ENCODE measurements around the gene CCL28. TPM values are rescaled to one million over a fixed set of nuclear protein-coding genes. Genes with fewer than 3 reads are reported as not detected.
"Not testable (repeated sequence)": the region's sequence is repeated elsewhere in the genome, so short reads cannot be mapped to it uniquely, and the experiment has no call there.

CCL28 gene
- total RNA-seq, 4 donors from 2014 or later: 21.5 to 44.7 (median 32.7) TPM

DNA sequence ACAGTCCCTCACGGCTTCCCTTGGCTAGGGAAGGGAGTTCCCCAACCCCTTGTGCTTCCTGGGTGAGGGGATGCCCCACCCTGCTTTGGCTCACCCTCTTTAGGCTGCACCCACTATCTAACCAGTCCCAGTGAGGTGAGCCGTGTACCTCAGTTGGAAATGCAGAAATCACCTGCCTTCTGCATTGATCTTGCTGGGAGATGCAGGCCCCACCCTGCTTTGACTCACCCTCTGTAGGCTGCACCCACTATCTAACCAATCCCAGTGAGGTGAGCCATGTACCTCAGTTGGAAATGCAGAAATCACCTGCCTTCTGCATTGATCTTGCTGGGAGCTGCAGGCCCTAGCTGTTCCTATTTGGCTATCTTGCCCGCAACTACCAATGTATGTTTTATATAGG, 44.7 kb downstream of the CCL28 start:
- Histone ChIP-seq H3K9me3 (no peaks in the 10 kb centered on the region), H3K4me1 (peaks cover 0 to 6% of the 10 kb centered on the region in 2 donors), H3K36me3 (no peaks in the 10 kb centered on the region), H3K4me3 (replicated peaks in 1 of 3) (no peak overlapping the region), H3K27me3 (no peaks in the 10 kb centered on the region), H3K27ac (no peak overlapping the region)
- WGBS, 2 donors: 86 to 88% methylated on average over 3 of the region's 3 CpGs
- TF ChIP-seq POLR2A (IDR thresholded peaks at IDR 0.05): no peak
- TF ChIP-seq, protein P1, sequence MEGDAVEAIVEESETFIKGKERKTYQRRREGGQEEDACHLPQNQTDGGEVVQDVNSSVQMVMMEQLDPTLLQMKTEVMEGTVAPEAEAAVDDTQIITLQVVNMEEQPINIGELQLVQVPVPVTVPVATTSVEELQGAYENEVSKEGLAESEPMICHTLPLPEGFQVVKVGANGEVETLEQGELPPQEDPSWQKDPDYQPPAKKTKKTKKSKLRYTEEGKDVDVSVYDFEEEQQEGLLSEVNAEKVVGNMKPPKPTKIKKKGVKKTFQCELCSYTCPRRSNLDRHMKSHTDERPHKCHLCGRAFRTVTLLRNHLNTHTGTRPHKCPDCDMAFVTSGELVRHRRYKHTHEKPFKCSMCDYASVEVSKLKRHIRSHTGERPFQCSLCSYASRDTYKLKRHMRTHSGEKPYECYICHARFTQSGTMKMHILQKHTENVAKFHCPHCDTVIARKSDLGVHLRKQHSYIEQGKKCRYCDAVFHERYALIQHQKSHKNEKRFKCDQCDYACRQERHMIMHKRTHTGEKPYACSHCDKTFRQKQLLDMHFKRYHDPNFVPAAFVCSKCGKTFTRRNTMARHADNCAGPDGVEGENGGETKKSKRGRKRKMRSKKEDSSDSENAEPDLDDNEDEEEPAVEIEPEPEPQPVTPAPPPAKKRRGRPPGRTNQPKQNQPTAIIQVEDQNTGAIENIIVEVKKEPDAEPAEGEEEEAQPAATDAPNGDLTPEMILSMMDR (IDR thresholded peaks at IDR 0.05): no peak
- DNase-seq: no peak
- intact Hi-C loops (cut with DNase I): no loop called here

DNA sequence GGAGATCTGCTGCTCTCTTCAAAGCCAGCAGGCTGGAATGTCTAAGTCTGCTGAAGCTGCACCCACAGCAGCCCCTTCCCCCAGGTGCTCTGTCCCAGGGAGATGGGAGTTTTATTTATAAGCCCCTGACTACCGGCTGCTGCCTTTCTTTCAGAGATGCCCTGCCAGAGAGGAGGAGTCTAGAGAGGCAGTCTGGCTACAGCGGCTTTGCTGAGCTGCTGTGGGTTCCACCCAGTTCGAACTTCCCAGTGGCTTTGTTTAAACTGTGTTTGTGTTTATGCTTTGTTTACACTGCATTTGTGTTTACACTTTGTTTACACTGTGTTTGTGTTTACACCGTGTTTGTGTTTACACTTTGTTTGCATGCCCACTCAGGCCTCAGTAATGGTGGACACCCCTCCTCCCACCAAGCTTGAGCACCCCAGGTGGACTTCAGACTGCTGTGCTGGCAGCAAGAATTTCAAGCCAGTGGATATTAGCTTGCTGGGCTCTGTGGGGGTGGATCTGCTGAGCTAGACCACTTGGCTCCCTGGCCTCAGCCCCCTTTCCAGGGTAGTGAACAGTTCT, 45.4 kb downstream of the CCL28 start:
- H3K4me1 ChIP-seq; DNase-seq; H3K9me3 ChIP-seq; intact Hi-C loops (cut with DNase I); H3K4me3 ChIP-seq (replicated peaks in 1 of 3); H3K27me3 ChIP-seq; H3K27ac ChIP-seq; H3K36me3 ChIP-seq: not testable (repeated sequence)
- WGBS, 2 donors: 64 to 74% methylated on average over 4 of the region's 4 CpGs

DNA sequence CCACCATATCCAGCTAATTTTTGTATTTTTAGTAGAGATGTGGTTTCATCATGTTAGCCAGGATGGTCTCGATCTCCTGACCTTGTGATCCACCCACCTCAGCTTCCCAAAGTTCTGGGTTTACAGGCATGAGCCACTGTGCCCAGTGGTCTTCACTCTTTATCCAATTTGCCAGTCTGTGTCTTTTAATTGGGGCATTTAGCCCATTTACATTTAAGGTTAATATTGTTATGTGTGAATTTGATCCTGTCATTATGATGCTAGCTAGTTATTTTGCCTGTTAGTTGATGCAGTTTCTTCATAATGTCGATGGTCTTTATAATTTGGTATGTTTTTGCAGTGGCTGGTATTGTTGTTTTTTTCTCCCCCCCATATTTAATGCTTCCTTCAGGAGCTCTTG, 47.0 kb downstream of the CCL28 start:
- intact Hi-C loops (cut with DNase I); H3K36me3 ChIP-seq; H3K4me1 ChIP-seq; DNase-seq; H3K9me3 ChIP-seq; H3K27me3 ChIP-seq; H3K4me3 ChIP-seq (replicated peaks in 1 of 3); H3K27ac ChIP-seq: not testable (repeated sequence)
- 92 to 94% methylated on average over 2 of the region's 2 CpGs for WGBS, 2 donors

DNA sequence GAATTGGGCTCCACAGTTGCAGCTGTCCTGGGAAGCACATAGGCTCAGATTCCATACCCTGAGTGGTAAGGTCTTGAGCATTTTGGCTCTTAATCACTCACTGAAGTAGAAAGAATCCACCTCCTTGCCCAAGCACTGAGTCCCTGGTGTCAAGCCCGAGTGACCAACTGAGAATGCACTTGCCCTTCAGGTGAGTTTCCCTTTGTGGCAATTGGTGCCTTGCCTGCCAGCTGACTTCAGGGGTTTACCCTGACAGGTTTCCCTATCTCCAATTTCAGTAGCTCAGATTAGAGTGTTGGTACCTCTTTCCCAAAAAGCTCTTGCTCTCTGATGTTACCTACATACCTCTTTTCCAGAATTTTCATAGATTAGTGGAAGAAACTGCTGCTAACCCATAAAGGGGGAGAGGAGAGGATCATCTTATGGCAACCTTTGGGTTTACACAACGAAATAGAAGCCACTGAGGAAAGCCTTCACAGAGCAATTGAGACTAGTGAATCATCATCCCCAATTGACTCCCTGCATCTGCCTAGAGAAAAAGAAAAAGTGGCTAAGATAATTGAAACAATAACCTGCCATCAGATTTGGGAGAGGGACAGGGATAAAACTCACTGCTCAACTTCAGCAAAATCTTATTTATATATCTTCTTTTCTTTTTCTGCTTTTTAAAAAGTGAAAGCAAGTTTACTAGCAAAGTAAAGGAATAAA, 48.6 kb downstream of the CCL28 start:
- TF ChIP-seq POLR2A (IDR thresholded peaks at IDR 0.05): no peak
- TF ChIP-seq, protein P1 (IDR thresholded peaks at IDR 0.05): no peak
- Histone ChIP-seq H3K4me3 (replicated peaks in 1 of 3) (no peak overlapping the region), H3K9me3 (no peaks in the 10 kb centered on the region), H3K36me3 (no peaks in the 10 kb centered on the region), H3K4me1 (peaks cover 0 to 6% of the 10 kb centered on the region in 2 donors), H3K27ac (peak overlapping the region in 1 of 3 donors; percentile 1), H3K27me3 (no peaks in the 10 kb centered on the region)
- 7 to 30% methylated on average over 2 of the region's 2 CpGs for WGBS, 2 donors
- intact Hi-C loops (cut with DNase I): no loop called here
- peak; percentile 57 to 72 for DNase-seq

DNA sequence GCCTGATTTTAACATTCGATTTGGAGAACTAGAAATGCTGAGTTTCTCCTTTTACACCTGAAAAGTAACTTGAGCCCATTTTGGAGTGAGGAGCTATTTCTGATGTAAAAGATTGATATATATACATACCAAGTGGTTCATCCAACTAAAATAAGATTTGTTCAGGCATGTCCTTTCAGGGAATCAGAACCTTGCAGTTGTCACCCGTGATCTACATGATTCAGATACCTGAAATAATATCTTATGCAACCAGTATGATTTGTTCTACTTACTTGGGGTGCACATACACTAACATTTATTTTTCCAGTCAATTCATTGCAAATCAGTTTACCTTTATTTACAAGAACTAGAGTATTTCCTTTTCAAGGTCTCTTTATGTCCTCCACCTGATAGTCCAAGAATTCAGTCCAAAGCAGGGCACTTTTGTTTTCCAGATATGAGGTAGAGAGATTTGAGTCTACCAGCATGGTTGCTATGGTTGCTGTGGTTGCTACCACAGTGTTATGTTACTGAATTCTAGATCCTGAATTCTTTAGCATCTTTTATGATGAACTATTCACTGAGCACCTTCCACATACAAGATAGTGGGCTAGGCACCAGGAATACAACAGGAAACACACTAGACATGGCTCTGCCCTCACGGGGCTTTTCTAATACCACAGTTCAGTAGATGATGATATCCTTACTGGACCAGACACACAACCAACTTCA, 49.3 kb downstream of the CCL28 start:
- Histone ChIP-seq H3K36me3 (no peaks in the 10 kb centered on the region), H3K27me3 (no peaks in the 10 kb centered on the region), H3K27ac (no peak overlapping the region), H3K9me3 (no peaks in the 10 kb centered on the region), H3K4me1 (peaks cover 0 to 13% of the 10 kb centered on the region in 2 donors), H3K4me3 (replicated peaks in 1 of 3) (no peak overlapping the region)
- intact Hi-C loops (cut with DNase I): no loop called here
- no peak for DNase-seq
- 72 to 82% methylated on average over 3 of the region's 3 CpGs for WGBS, 2 donors
- TF ChIP-seq, protein P1 (IDR thresholded peaks at IDR 0.05): no peak
- no peak for TF ChIP-seq POLR2A (IDR thresholded peaks at IDR 0.05)

DNA sequence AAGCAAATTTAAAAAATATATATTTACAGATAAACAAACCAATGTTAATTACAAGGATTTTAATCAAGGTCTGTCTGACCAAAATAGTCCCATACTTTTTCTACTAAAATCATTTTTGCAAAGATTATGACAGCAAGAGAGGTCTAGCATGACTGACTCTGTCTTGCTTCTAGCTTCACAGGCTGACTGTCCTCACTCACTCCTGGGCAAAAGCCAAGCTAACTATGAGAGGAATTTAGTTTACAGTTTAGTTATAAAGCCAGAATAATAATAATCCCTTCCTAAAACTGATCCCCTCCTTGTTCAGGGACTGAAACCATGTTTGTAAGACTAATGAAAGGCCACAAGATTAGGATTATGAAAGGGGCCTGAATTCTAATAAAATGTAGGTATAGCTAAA, 53.5 kb downstream of the CCL28 start:
- Histone ChIP-seq H3K9me3 (no peaks in the 10 kb centered on the region), H3K4me1 (peaks cover 8 to 22% of the 10 kb centered on the region in 2 donors), H3K36me3 (no peaks in the 10 kb centered on the region), H3K27ac (peak overlapping the region in 2 of 3 donors; percentile 0 to 28), H3K4me3 (replicated peaks in 1 of 3) (no peak overlapping the region), H3K27me3 (no peaks in the 10 kb centered on the region)
- DNase-seq: peak in 1 of 2 donors; percentile 11
- TF ChIP-seq POLR2A (IDR thresholded peaks at IDR 0.05): no peak
- TF ChIP-seq, protein P1 (IDR thresholded peaks at IDR 0.05): no peak
- intact Hi-C loops (cut with DNase I): no loop called here
